Mucosa of stomach (tissue), 1 donor: ENCODE data around the gene HCRTR1.

Experiments used
- H3K27me3 ChIP-seq: one replicate; pipeline ENCODE4 v1.7.0; 2013; ENCODE audit warnings: mild to moderate bottlenecking, low read length; ENCODE audit not compliant: control insufficient read depth, insufficient read depth
- H3K36me3 ChIP-seq: one replicate; pipeline ENCODE4 v1.7.0; 2013; ENCODE audit warnings: low read length; ENCODE audit not compliant: control insufficient read depth, insufficient read depth
- H3K4me1 ChIP-seq: one replicate; pipeline ENCODE4 v1.7.0; 2013; ENCODE audit warnings: mild to moderate bottlenecking, low read length; ENCODE audit not compliant: control insufficient read depth, insufficient read depth
- H3K4me3 ChIP-seq: one replicate; pipeline ENCODE4 v1.7.0; 2013; ENCODE audit warnings: low read length
- H3K9ac ChIP-seq: one replicate; pipeline ENCODE4 v1.7.0; 2013; ENCODE audit warnings: mild to moderate bottlenecking, low read length, moderate library complexity
- H3K9me3 ChIP-seq: one replicate; pipeline ENCODE4 v1.7.0; 2013; ENCODE audit warnings: mild to moderate bottlenecking, low read length, moderate library complexity; ENCODE audit not compliant: control insufficient read depth
- donor health status: Pancreatic carcinoma.

The HCRTR1 gene

GRCh38 chr1:31626223-31627207, 9.0 kb downstream of the HCRTR1 start:
- Histone ChIP-seq H3K9ac (no peak overlapping the region), H3K9me3 (no peaks in the 10 kb centered on the region), H3K4me1 (peaks cover 15% of the 10 kb centered on the region), H3K27me3 (no peaks in the 10 kb centered on the region), H3K36me3 (peaks cover 16% of the 10 kb centered on the region), H3K4me3 (no peak overlapping the region)

GRCh38 chr1:31627301-31627929, 9.9 kb downstream of the HCRTR1 start:
- Histone ChIP-seq H3K4me3 (no peak overlapping the region), H3K9ac (no peak overlapping the region), H3K4me1 (peaks cover 15% of the 10 kb centered on the region), H3K27me3 (no peaks in the 10 kb centered on the region), H3K9me3 (no peaks in the 10 kb centered on the region), H3K36me3 (peaks cover 16% of the 10 kb centered on the region)

GRCh38 chr1:31627930-31628559, 10.6 kb downstream of the HCRTR1 start:
- Histone ChIP-seq H3K9me3 (no peaks in the 10 kb centered on the region), H3K27me3 (no peaks in the 10 kb centered on the region), H3K36me3 (peaks cover 16% of the 10 kb centered on the region), H3K4me3 (no peak overlapping the region), H3K4me1 (peaks cover 15% of the 10 kb centered on the region), H3K9ac (no peak overlapping the region)

- Histone ChIP-seq H3K27me3 (no peaks in the 10 kb centered on the region), H3K36me3 (peaks cover 16% of the 10 kb centered on the region), H3K4me1 (peaks cover 15% of the 10 kb centered on the region), H3K9me3 (no peaks in the 10 kb centered on the region), H3K9ac (no peak overlapping the region), H3K4me3 (no peak overlapping the region)
Measured at GRCh38 chr1:31628931-31629556, 11.6 kb downstream of the HCRTR1 start.

GRCh38 chr1:31632649-31633048, 15.2 kb downstream of the HCRTR1 start:
- no peaks in the 10 kb centered on the region for H3K27me3 ChIP-seq
- peaks cover 10% of the 10 kb centered on the region for H3K4me1 ChIP-seq
- peaks cover 16% of the 10 kb centered on the region for H3K36me3 ChIP-seq
- H3K9me3 ChIP-seq = no peaks in the 10 kb centered on the region
- no peak overlapping the region for H3K9ac ChIP-seq
- no peak overlapping the region for H3K4me3 ChIP-seq

GRCh38 chr1:31633117-31633516, 15.6 kb downstream of the HCRTR1 start:
- no peak overlapping the region for H3K4me3 ChIP-seq
- H3K9ac ChIP-seq = no peak overlapping the region
- no peaks in the 10 kb centered on the region for H3K9me3 ChIP-seq
- H3K4me1 ChIP-seq = peaks cover 10% of the 10 kb centered on the region
- no peaks in the 10 kb centered on the region for H3K27me3 ChIP-seq
- H3K36me3 ChIP-seq = peaks cover 16% of the 10 kb centered on the region

- Histone ChIP-seq H3K9ac (no peak overlapping the region), H3K9me3 (no peaks in the 10 kb centered on the region), H3K27me3 (no peaks in the 10 kb centered on the region), H3K4me1 (peaks cover 13% of the 10 kb centered on the region), H3K36me3 (no peaks in the 10 kb centered on the region), H3K4me3 (no peak overlapping the region)
Measured at GRCh38 chr1:31637915-31638673, 20.6 kb downstream of the HCRTR1 start.

GRCh38 chr1:31639543-31639942, 22.1 kb downstream of the HCRTR1 start:
- Histone ChIP-seq H3K4me3 (no peak overlapping the region), H3K9ac (no peak overlapping the region), H3K9me3 (no peaks in the 10 kb centered on the region), H3K4me1 (peaks cover 24% of the 10 kb centered on the region), H3K27me3 (no peaks in the 10 kb centered on the region), H3K36me3 (no peaks in the 10 kb centered on the region)

- no peak overlapping the region for H3K9ac ChIP-seq
- H3K36me3 ChIP-seq = no peaks in the 10 kb centered on the region
- H3K4me1 ChIP-seq = peaks cover 24% of the 10 kb centered on the region
- no peaks in the 10 kb centered on the region for H3K9me3 ChIP-seq
- H3K27me3 ChIP-seq = no peaks in the 10 kb centered on the region
- H3K4me3 ChIP-seq = no peak overlapping the region
Measured at GRCh38 chr1:31640179-31640578, 22.7 kb downstream of the HCRTR1 start.

- Histone ChIP-seq H3K4me3 (no peak overlapping the region), H3K27me3 (no peaks in the 10 kb centered on the region), H3K36me3 (no peaks in the 10 kb centered on the region), H3K9me3 (no peaks in the 10 kb centered on the region), H3K4me1 (peaks cover 29% of the 10 kb centered on the region), H3K9ac (no peak overlapping the region)
Measured at GRCh38 chr1:31640964-31641363, 23.5 kb downstream of the HCRTR1 start.

GRCh38 chr1:31642366-31642765, 24.9 kb downstream of the HCRTR1 start:
- H3K9me3 ChIP-seq = no peaks in the 10 kb centered on the region
- H3K27me3 ChIP-seq = no peaks in the 10 kb centered on the region
- H3K36me3 ChIP-seq = no peaks in the 10 kb centered on the region
- H3K4me1 ChIP-seq = peaks cover 29% of the 10 kb centered on the region
- no peak overlapping the region for H3K9ac ChIP-seq
- no peak overlapping the region for H3K4me3 ChIP-seq
